ENCODE measurements around the gene CCDC142. TPM values are rescaled to one million over a fixed set of nuclear protein-coding genes. Genes with fewer than 3 reads are reported as not detected.

CCDC142 gene
- total and polyA plus RNA-seq, 10 of the 15 experiments (the other 5 are each of a cell fraction or from before 2014, with no cell fraction given) = 0.93 to 16.9 (median 9.0) TPM

- TF ChIP-seq CUX1 (IDR thresholded peaks at IDR 0.05; ENCODE audit: insufficient replicate concordance, low read depth, low read length) (no peak), KLF5 (IDR thresholded peaks at IDR 0.05; ENCODE audit: partially characterized antibody) (peak; percentile 93), ZNF24 (IDR thresholded peaks at IDR 0.05) (peak; percentile 72; the same call in 1 of the 2 replicates), RB1 (IDR thresholded peaks at IDR 0.05; ENCODE audit: borderline replicate concordance) (peak; percentile 93; the same call in 1 of the 2 replicates), CHD4 (IDR thresholded peaks at IDR 0.05) (no peak), SIX5 (IDR thresholded peaks at IDR 0.05; ENCODE audit: low read depth, low read length, severe bottlenecking) (peak; percentile 95), SMAD5 (IDR thresholded peaks at IDR 0.05; ENCODE audit: low read depth) (no peak), SMAD1 (IDR thresholded peaks at IDR 0.05; ENCODE audit: low read depth, partially characterized antibody) (no peak), CREM (IDR thresholded peaks at IDR 0.05; ENCODE audit: low read depth) (peak; percentile 93), PKNOX1 (IDR thresholded peaks at IDR 0.05) (peak; percentile 77), STAT1 (conservative IDR thresholded peaks at IDR 0.05) (peak; percentile 96; the same call in 1 of the 2 replicates), CBX5 (IDR thresholded peaks at IDR 0.05; ENCODE audit: low read depth) (peak; percentile 86; the same call in 1 of the 2 replicates)
Observed at GRCh38 chr2:74454654-74455511, 27.9 kb downstream of the CCDC142 start, which contains the start of gene INO80B (continued).

Measured in GM12878 (cell line).